Body of pancreas (tissue), 4 donors: ENCODE results near the gene ZNF516. TPM values are rescaled to one million over a fixed set of nuclear protein-coding genes. Genes with fewer than 3 reads are reported as not detected.

ENCODE experiments used
- ATAC-seq: fragments of 150-250 bp; one replicate; pipeline ENCODE4 v1.9.1; 2016
- DNase-seq, 4 donors: peaks; one replicate each; pipeline ENCODE4 v3.0.0-alpha.2; 2019
- H3K27ac ChIP-seq, 4 donors: fragments of 200-600 bp; sonication (generic); 1 replicate in 3 of 4; 2 replicates in 1 of 4; pipeline versions ENCODE4 v1.5.1 to v1.6.1; 2016 to 2019; ENCODE audit warnings: mild to moderate bottlenecking in 1 of 4, mixed read lengths in 1 of 4, moderate library complexity in 1 of 4
- H3K27me3 ChIP-seq, 2 donors: fragments of 200-600 bp; sonication (generic); one replicate each; pipeline ENCODE4 v1.6.0; 2016; ENCODE audit warnings: mild to moderate bottlenecking in 1 of 2
- H3K36me3 ChIP-seq, 2 donors: fragments of 200-600 bp; sonication (generic); replicated peaks in 1 of 2; 2 replicates each; pipeline ENCODE4 v1.5.1; 2016; ENCODE audit warnings: low read depth in 2 of 2; ENCODE audit not compliant: insufficient read depth in 1 of 2
- H3K4me1 ChIP-seq: fragments of 200-600 bp; sonication (generic); one replicate; pipeline ENCODE4 v1.6.0; 2016
- H3K4me3 ChIP-seq, 2 donors: fragments of 200-600 bp; sonication (generic); 1 replicate in 1 of 2; 2 replicates in 1 of 2; pipeline ENCODE4 v1.5.1; 2016 to 2019
- H3K9me3 ChIP-seq, 3 donors: fragments of 200-600 bp; sonication (generic); 1 replicate in 2 of 3; 2 replicates in 1 of 3; pipeline ENCODE4 v1.5.1; 2016
- CTCF ChIP-seq, 7 experiments: fragments of 450-650 bp in 4 of 7; fragments of 200-600 bp in 3 of 7; sonication (generic) in 3 of 7; IDR thresholded peaks; one replicate each; pipeline ENCODE4 v1.5.1; 2016 to 2019; ENCODE audit warnings: antibody characterized with exemption in 7 of 7
- POLR2A ChIP-seq, 3 donors: fragments of 450-650 bp; IDR thresholded peaks; one replicate each; pipeline ENCODE4 v1.6.1; 2016; ENCODE audit warnings: antibody characterized with exemption in 3 of 3, mild to moderate bottlenecking in 2 of 3
- WGBS, 2 donors: methylation state at CpG; one replicate each; pipeline ENCODE4 v1.1.5; 2017; 5-methylcytosine and 5-hydroxymethylcytosine counted together
- intact Hi-C: fragments of 100-400 bp; cut with DNase I; formaldehyde crosslinking; loops from one replicate; pipeline ENCODE4 v1.15.1; 2023
- total RNA-seq, 2 donors: library from RNA; depleted of rRNA; stranded (reverse); fragments of >200 nt; gene quantifications; one replicate each; pipeline ENCODE4 v1.1.0, GENCODE V29; 2016

The ZNF516 gene
- total RNA-seq, 2 donors from 2014 or later = 13.5 to 16.5 TPM

- Histone ChIP-seq H3K27me3 (no peaks in the 10 kb centered on the region), H3K36me3 (no peaks in the 10 kb centered on the region), H3K4me3 (no peak overlapping the region), H3K4me1 (peaks cover 5% of the 10 kb centered on the region), H3K9me3 (no peaks in the 10 kb centered on the region), H3K27ac (no peak overlapping the region)
- WGBS, 2 donors = 75 to 82% methylated on average over 5 of the region's 5 CpGs
- DNase-seq (no peak), ATAC-seq (no peak)
- TF ChIP-seq POLR2A (IDR thresholded peaks at IDR 0.05) (no peak), CTCF (IDR thresholded peaks at IDR 0.05) (no peak)
- intact Hi-C loops = no loop called here
Observed at GRCh38 chr18:76319366-76319765, 175.7 kb downstream of the ZNF516 start.

GRCh38 chr18:76318607-76319006 lies 176.4 kb downstream of the ZNF516 start:
- ATAC-seq (no peak), DNase-seq (no peak)
- Histone ChIP-seq H3K4me1 (peaks cover under 1% of the 10 kb centered on the region), H3K4me3 (no peak overlapping the region), H3K36me3 (no peaks in the 10 kb centered on the region), H3K27ac (no peak overlapping the region), H3K27me3 (no peaks in the 10 kb centered on the region), H3K9me3 (no peaks in the 10 kb centered on the region)
- WGBS, 2 donors = 20 to 33% methylated on average over 5 of the region's 5 CpGs
- intact Hi-C loops = no loop called here
- TF ChIP-seq POLR2A (IDR thresholded peaks at IDR 0.05) (no peak), CTCF (IDR thresholded peaks at IDR 0.05) (no peak)

- no peaks in the 10 kb centered on the region for H3K9me3 ChIP-seq
- 72 to 79% methylated on average over 1 of the region's 1 CpG for WGBS, 2 donors
- H3K36me3 ChIP-seq = no peaks in the 10 kb centered on the region
- H3K27me3 ChIP-seq = no peaks in the 10 kb centered on the region
- no peak overlapping the region for H3K4me3 ChIP-seq
- TF ChIP-seq POLR2A (IDR thresholded peaks at IDR 0.05) = no peak
- TF ChIP-seq CTCF (IDR thresholded peaks at IDR 0.05) = no peak
- ATAC-seq (no peak), DNase-seq (no peak)
- no peak overlapping the region for H3K27ac ChIP-seq
- no peaks in the 10 kb centered on the region for H3K4me1 ChIP-seq
- intact Hi-C loops = no loop called here
Observed at GRCh38 chr18:76317136-76317535, 177.9 kb downstream of the ZNF516 start.

GRCh38 chr18:76315722-76316230 lies 179.3 kb downstream of the ZNF516 start:
- no peak for TF ChIP-seq CTCF (IDR thresholded peaks at IDR 0.05)
- no peak for TF ChIP-seq POLR2A (IDR thresholded peaks at IDR 0.05)
- Histone ChIP-seq H3K4me3 (no peak overlapping the region), H3K27me3 (no peaks in the 10 kb centered on the region), H3K9me3 (no peaks in the 10 kb centered on the region), H3K4me1 (no peaks in the 10 kb centered on the region), H3K27ac (no peak overlapping the region), H3K36me3 (no peaks in the 10 kb centered on the region)
- no peak for DNase-seq
- ATAC-seq = no peak
- intact Hi-C loops = no loop called here
- 45 to 46% methylated on average over 5 of the region's 5 CpGs for WGBS, 2 donors

- WGBS, 2 donors = 25 to 26% methylated on average over 6 of the region's 6 CpGs
- Histone ChIP-seq H3K4me3 (no peak overlapping the region), H3K4me1 (no peaks in the 10 kb centered on the region), H3K27ac (no peak overlapping the region), H3K9me3 (no peaks in the 10 kb centered on the region), H3K36me3 (no peaks in the 10 kb centered on the region), H3K27me3 (no peaks in the 10 kb centered on the region)
- intact Hi-C loops = no loop called here
- TF ChIP-seq CTCF (IDR thresholded peaks at IDR 0.05) (no peak), POLR2A (IDR thresholded peaks at IDR 0.05) (no peak)
- DNase-seq (no peak), ATAC-seq (no peak)
Observed at GRCh38 chr18:76314496-76314895, 180.5 kb downstream of the ZNF516 start.
